CD4-positive, alpha-beta memory T cell (primary cell): ENCODE measurements around the gene HSD17B1. TPM values are rescaled to one million over a fixed set of nuclear protein-coding genes. Genes with fewer than 3 reads are reported as not detected.
A peak's percentile ranks its signal among the peaks of the same experiment; 100 is the strongest.

Source experiments
- CTCF ChIA-PET: fragments of 350-600 bp; sonication (Branson Sonifier 250); formaldehyde crosslinking; loops from one replicate; lab custom pipeline; 2021; ENCODE audit warnings: inconsistent platforms; ENCODE audit not compliant: partially characterized antibody; lab: Charles Lee
- POLR2A ChIA-PET: fragments of 350-600 bp; sonication (Branson Sonifier 250); formaldehyde crosslinking; loops from one replicate; lab custom pipeline; 2021; ENCODE audit not compliant: partially characterized antibody; lab: Charles Lee
- DNase-seq, 5 donors: peaks; one replicate each; pipeline versions ENCODE4 v3.0.0 to v3.0.0-alpha.2; 2020 to 2022; ENCODE audit warnings: mixed read lengths in 1 of 5
- H3K27ac ChIP-seq: one replicate; pipeline ENCODE4 v1.7.0; 2013; ENCODE audit warnings: low read depth, low read length
- H3K27me3 ChIP-seq: 2 replicates; pipeline ENCODE4 v1.7.0; 2013; ENCODE audit warnings: mild to moderate bottlenecking, low read length, moderate library complexity; ENCODE audit not compliant: insufficient read depth
- H3K36me3 ChIP-seq: 2 replicates; pipeline ENCODE4 v1.7.0; 2013; ENCODE audit warnings: mild to moderate bottlenecking, low read length, moderate library complexity; ENCODE audit not compliant: insufficient read depth
- H3K4me1 ChIP-seq: 2 replicates; pipeline ENCODE4 v1.7.0; 2013; ENCODE audit warnings: mild to moderate bottlenecking, low read length, moderate library complexity; ENCODE audit not compliant: insufficient read depth
- H3K4me3 ChIP-seq, 2 donors: one replicate each; pipeline ENCODE4 v1.7.0; 2013; ENCODE audit warnings: low read length in 2 of 2, mild to moderate bottlenecking in 1 of 2
- H3K9me3 ChIP-seq, 2 donors: one replicate each; pipeline ENCODE4 v1.7.0; 2013; ENCODE audit warnings: low read length in 2 of 2, control low read depth in 1 of 2; ENCODE audit not compliant: control insufficient read depth in 1 of 2
- H3K27ac Mint-ChIP-seq, 7 donors: one replicate each; pipeline ENCODE4 v1.8.0; 2020 to 2021; ENCODE audit warnings: mixed read lengths in 7 of 7, mild to moderate bottlenecking in 6 of 7, inconsistent platforms in 3 of 7, moderate library complexity in 3 of 7
- H3K27me3 Mint-ChIP-seq, 2 donors: one replicate each; pipeline ENCODE4 v1.8.0; 2020 to 2021; ENCODE audit warnings: mixed read lengths in 2 of 2
- H3K36me3 Mint-ChIP-seq, 2 donors: one replicate each; pipeline ENCODE4 v1.8.0; 2020 to 2021; ENCODE audit warnings: mixed read lengths in 2 of 2, inconsistent platforms in 1 of 2, mild to moderate bottlenecking in 1 of 2
- H3K4me1 Mint-ChIP-seq, 4 donors: one replicate each; pipeline ENCODE4 v1.8.0; 2020 to 2021; ENCODE audit warnings: mixed read lengths in 4 of 4, mild to moderate bottlenecking in 1 of 4
- H3K4me3 Mint-ChIP-seq, 8 donors: one replicate each; pipeline ENCODE4 v1.8.0; 2020 to 2021; ENCODE audit warnings: mixed read lengths in 8 of 8, mild to moderate bottlenecking in 7 of 8, moderate library complexity in 6 of 8, inconsistent platforms in 3 of 8
- H3K9me3 Mint-ChIP-seq, 8 donors: one replicate each; pipeline ENCODE4 v1.8.0; 2020 to 2021; ENCODE audit warnings: mixed read lengths in 8 of 8, mild to moderate bottlenecking in 5 of 8, inconsistent platforms in 3 of 8, moderate library complexity in 1 of 8
- intact Hi-C: fragments of 100-400 bp; cut with micrococcal nuclease; formaldehyde crosslinking; loops from one replicate; pipeline ENCODE4 v1.15.1; 2023
- polyA plus RNA-seq, 2 donors: library from polyadenylated mRNA; unstranded; fragments of 300-500 nt; fragmentation: Illumina TruSeq; gene quantifications; one replicate each; pipeline ENCODE4 v1.2.3, GENCODE V29; 2021
- total RNA-seq, 2 experiments: library from RNA; stranded (reverse); gene quantifications; one replicate each; pipeline ENCODE4 v1.2.3, GENCODE V29; 2021

The HSD17B1 gene
- total and polyA plus RNA-seq, 4 experiments from 2014 or later: 0.07 to 1.2 (median 1.0) TPM

GRCh38 chr17:42561897-42562387 lies 9.2 kb downstream of the HSD17B1 start, which contains the start of gene COASY:
TSS of gene COASY (plus strand) at chr17:42562148. CDS start at chr17:42562623, 475 bp downstream.
- intact Hi-C loops: loop anchor here (1.0 to 2.0 kb wide), 2 partner anchors 8 to 15 kb away; partner anchors contain the start of gene PSMC3IP
- Mint-ChIP-seq H3K27me3 (no peaks in the 10 kb centered on the region), H3K4me3 (peak within 1 kb of the TSS; percentile 90 to 95 (median 92)), H3K27ac (peak within 1 kb of the TSS; percentile 91 to 98 (median 96)), H3K36me3 (peaks cover 0 to 23% of the 10 kb centered on the region in 2 donors), H3K4me1 (peaks cover 14 to 52% (median 36%) of the 10 kb centered on the region in 4 donors), H3K9me3 (peaks cover 0 to 2% (median 0%) of the 10 kb centered on the region in 8 donors)
- peaks cover 38% of the 10 kb centered on the region for H3K4me1 ChIP-seq
- peaks cover 23% of the 10 kb centered on the region for H3K36me3 ChIP-seq
- H3K9me3 ChIP-seq: no peaks in the 10 kb centered on the region
- CTCF ChIA-PET: interaction anchor here (0.8 to 2.3 kb wide), 2 partner anchors 16 to 21 kb away, joined by 3 to 10 read pairs; partner anchors contain the start of gene PSMC3IP
- peak within 1 kb of the TSS; percentile 62 to 93 for H3K4me3 ChIP-seq
- POLR2A ChIA-PET: interaction anchor here (0.5 to 1.3 kb wide), 3 partner anchors 8 to 26 kb away, joined by 3 to 7 read pairs (median 4); partner anchors contain the start of genes NAGLU and PSMC3IP
- peak within 1 kb of the TSS; percentile 85 for H3K27ac ChIP-seq
- peak; percentile 88 to 91 (median 89) for DNase-seq
- no peaks in the 10 kb centered on the region for H3K27me3 ChIP-seq

- Histone ChIP-seq H3K4me1 (peaks cover 42% of the 10 kb centered on the region), H3K9me3 (no peaks in the 10 kb centered on the region), H3K27me3 (no peaks in the 10 kb centered on the region), H3K27ac (peak overlapping the region; percentile 85), H3K4me3 (peak overlapping the region; percentile 62 to 93), H3K36me3 (peaks cover 23% of the 10 kb centered on the region)
- Mint-ChIP-seq H3K27me3 (no peaks in the 10 kb centered on the region), H3K9me3 (peaks cover 0 to 2% (median 0%) of the 10 kb centered on the region in 8 donors), H3K27ac (peak overlapping the region; percentile 91 to 98 (median 96)), H3K36me3 (peaks cover 0 to 28% of the 10 kb centered on the region in 2 donors), H3K4me1 (peaks cover 13 to 50% (median 36%) of the 10 kb centered on the region in 4 donors), H3K4me3 (peak overlapping the region; percentile 90 to 95 (median 92))
- intact Hi-C loops: loop anchor here (1.0 to 2.0 kb wide), 2 partner anchors 8 to 14 kb away; partner anchors contain the start of gene PSMC3IP
- DNase-seq: peak in 1 of 5 donors; percentile 56
- POLR2A ChIA-PET: interaction anchor here (0.5 to 1.3 kb wide), 4 partner anchors 8 to 46 kb away, joined by 3 to 7 read pairs (median 4); partner anchors contain the start of genes NAGLU, PSMC3IP and RETREG3
- CTCF ChIA-PET: interaction anchor here (0.8 to 2.3 kb wide), 2 partner anchors 16 to 21 kb away, joined by 3 to 10 read pairs; partner anchors contain the start of gene PSMC3IP
These were observed 9.8 kb downstream of the HSD17B1 start for GRCh38 chr17:42562388-42563142.

DNA sequence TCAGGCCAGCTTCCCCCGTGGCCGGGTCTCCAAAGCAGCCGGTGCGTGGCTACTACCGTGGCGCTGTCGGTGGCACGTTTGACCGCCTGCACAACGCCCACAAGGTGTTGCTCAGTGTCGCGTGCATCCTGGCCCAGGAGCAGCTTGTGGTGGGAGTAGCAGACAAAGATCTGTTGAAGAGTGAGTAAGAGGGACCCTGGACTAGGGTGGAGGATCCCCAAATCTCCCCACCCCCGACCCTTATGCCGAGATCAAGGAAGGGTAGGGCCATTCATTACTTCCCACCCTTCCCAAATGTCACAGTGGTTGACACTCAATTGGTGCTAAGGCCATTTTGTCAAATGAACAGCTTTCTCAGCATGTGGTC lies 10.4 kb downstream of the HSD17B1 start:
- H3K36me3 ChIP-seq: peaks cover 23% of the 10 kb centered on the region
- Mint-ChIP-seq H3K9me3 (peaks cover 0 to 2% (median 0%) of the 10 kb centered on the region in 8 donors), H3K4me1 (peaks cover 16 to 55% (median 40%) of the 10 kb centered on the region in 4 donors), H3K36me3 (peaks cover 0 to 32% of the 10 kb centered on the region in 2 donors), H3K4me3 (peak overlapping the region; percentile 90 to 95 (median 92)), H3K27me3 (no peaks in the 10 kb centered on the region), H3K27ac (peak overlapping the region; percentile 6 to 98 (median 94))
- peaks cover 47% of the 10 kb centered on the region for H3K4me1 ChIP-seq
- peak overlapping the region; percentile 85 for H3K27ac ChIP-seq
- DNase-seq: no peak
- POLR2A ChIA-PET: interaction anchor here (1.0 to 6.3 kb wide), 5 partner anchors 9 to 46 kb away, joined by 3 to 73 read pairs (median 7); partner anchors contain the start of genes NAGLU, PSMC3IP and RETREG3
- intact Hi-C loops: loop anchor here (2.0 kb wide), 1 partner anchor 14 kb away; the partner anchor contains the start of gene PSMC3IP
- peak overlapping the region in 1 of 2 donors; percentile 93 for H3K4me3 ChIP-seq
- CTCF ChIA-PET: interaction anchor here (0.6 to 2.3 kb wide), 3 partner anchors 12 to 45 kb away, joined by 3 to 10 read pairs (median 3); partner anchors contain the start of gene PSMC3IP
- H3K9me3 ChIP-seq: no peaks in the 10 kb centered on the region
- H3K27me3 ChIP-seq: no peaks in the 10 kb centered on the region

- DNase-seq: no peak
- Mint-ChIP-seq H3K4me1 (peaks cover 17 to 57% (median 41%) of the 10 kb centered on the region in 4 donors), H3K4me3 (peak overlapping the region; percentile 69 to 95 (median 92)), H3K36me3 (peaks cover 0 to 34% of the 10 kb centered on the region in 2 donors), H3K9me3 (peaks cover 0 to 2% (median 0%) of the 10 kb centered on the region in 8 donors), H3K27ac (peak overlapping the region; percentile 41 to 96 (median 67)), H3K27me3 (no peaks in the 10 kb centered on the region)
- CTCF ChIA-PET: interaction anchor here (0.6 to 2.3 kb wide), 3 partner anchors 11 to 46 kb away, joined by 3 to 10 read pairs (median 3); partner anchors contain the start of gene PSMC3IP
- H3K36me3 ChIP-seq: peaks cover 24% of the 10 kb centered on the region
- no peaks in the 10 kb centered on the region for H3K9me3 ChIP-seq
- H3K27me3 ChIP-seq: no peaks in the 10 kb centered on the region
- peak overlapping the region in 1 of 2 donors; percentile 93 for H3K4me3 ChIP-seq
- H3K4me1 ChIP-seq: peaks cover 51% of the 10 kb centered on the region
- intact Hi-C loops: loop anchor here (2.0 kb wide), 1 partner anchor 13 kb away; the partner anchor contains the start of gene PSMC3IP
- H3K27ac ChIP-seq: peak overlapping the region; percentile 85
- POLR2A ChIA-PET: interaction anchor here (1.0 to 6.3 kb wide), 3 partner anchors 9 to 45 kb away, joined by 3 to 73 read pairs (median 35); partner anchors contain the start of genes PSMC3IP and RETREG3
These were observed 10.8 kb downstream of the HSD17B1 start for GRCh38 chr17:42563543-42563942.

DNA sequence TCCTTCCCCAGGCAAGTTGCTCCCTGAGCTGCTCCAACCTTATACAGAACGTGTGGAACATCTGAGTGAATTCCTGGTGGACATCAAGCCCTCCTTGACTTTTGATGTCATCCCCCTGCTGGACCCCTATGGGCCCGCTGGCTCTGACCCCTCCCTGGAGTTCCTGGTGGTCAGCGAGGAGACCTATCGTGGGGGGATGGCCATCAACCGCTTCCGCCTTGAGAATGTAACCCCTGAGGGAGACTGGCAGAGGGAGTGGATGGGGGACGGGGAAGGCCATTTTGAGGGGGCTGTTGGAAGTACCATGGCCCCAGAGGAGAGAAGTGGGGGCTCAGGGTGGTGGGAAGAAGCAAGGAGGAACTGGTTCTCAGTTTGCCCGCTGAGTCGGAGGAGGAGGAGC lies 11.2 kb downstream of the HSD17B1 start:
- Histone ChIP-seq H3K27me3 (no peaks in the 10 kb centered on the region), H3K27ac (no peak overlapping the region), H3K9me3 (no peaks in the 10 kb centered on the region), H3K4me1 (peaks cover 55% of the 10 kb centered on the region), H3K36me3 (peaks cover 28% of the 10 kb centered on the region), H3K4me3 (no peak overlapping the region)
- Mint-ChIP-seq H3K4me1 (peaks cover 19 to 61% (median 44%) of the 10 kb centered on the region in 4 donors), H3K36me3 (peaks cover 0 to 38% of the 10 kb centered on the region in 2 donors), H3K4me3 (peak overlapping the region in 7 of 8 donors; percentile 42 to 95 (median 79)), H3K27me3 (no peaks in the 10 kb centered on the region), H3K27ac (peak overlapping the region; percentile 41 to 96 (median 67)), H3K9me3 (peaks cover 0 to 2% (median 0%) of the 10 kb centered on the region in 8 donors)
- POLR2A ChIA-PET: interaction anchor here (0.5 to 6.3 kb wide), 6 partner anchors 10 to 409 kb away, joined by 3 to 73 read pairs (median 6); partner anchors contain the start of genes NAGLU, PSMC3IP and RETREG3
- intact Hi-C loops: loop anchor here (2.0 kb wide), 1 partner anchor 13 kb away; the partner anchor contains the start of gene PSMC3IP
- DNase-seq: no peak
- CTCF ChIA-PET: interaction anchor here (0.6 to 4.5 kb wide), 4 partner anchors 11 to 46 kb away, joined by 3 to 37 read pairs (median 6); partner anchors contain the start of gene PSMC3IP

DNA sequence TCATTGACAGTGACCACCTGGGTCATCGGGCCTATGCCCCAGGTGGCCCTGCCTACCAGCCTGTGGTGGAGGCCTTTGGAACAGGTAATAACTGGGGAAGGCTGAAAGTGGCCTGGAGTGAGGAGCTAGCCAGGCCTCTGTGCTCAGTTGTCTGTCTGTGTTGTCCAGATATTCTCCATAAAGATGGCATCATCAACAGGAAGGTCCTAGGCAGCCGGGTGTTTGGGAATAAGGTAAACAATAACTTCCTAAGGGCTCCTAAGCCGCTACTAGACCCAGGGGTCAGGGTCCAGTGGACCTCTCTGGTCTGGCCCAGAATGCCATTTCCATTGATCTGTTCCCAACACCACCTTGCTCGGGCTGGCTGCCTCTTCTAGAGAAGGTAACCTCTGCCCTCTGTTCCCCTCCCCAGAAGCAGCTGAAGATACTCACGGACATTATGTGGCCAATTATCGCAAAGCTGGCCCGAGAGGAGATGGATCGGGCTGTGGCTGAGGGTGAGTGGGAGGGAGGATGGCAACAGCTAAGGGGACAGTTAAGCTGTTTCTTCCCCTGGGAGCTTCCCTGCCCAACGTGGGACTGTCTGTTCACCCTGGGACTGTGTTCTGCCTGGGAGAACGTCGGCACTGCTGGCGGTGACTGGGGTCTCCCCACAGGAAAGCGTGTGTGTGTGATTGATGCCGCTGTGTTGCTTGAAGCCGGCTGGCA lies 12.2 kb downstream of the HSD17B1 start:
- Mint-ChIP-seq H3K9me3 (peaks cover 0 to 2% (median 0%) of the 10 kb centered on the region in 8 donors), H3K36me3 (peaks cover 8 to 47% of the 10 kb centered on the region in 2 donors), H3K4me3 (peak overlapping the region in 5 of 8 donors; percentile 53 to 66 (median 59)), H3K27ac (peak overlapping the region in 4 of 7 donors; percentile 6 to 96 (median 30)), H3K4me1 (peaks cover 16 to 71% (median 50%) of the 10 kb centered on the region in 4 donors), H3K27me3 (no peaks in the 10 kb centered on the region)
- H3K4me3 ChIP-seq: no peak overlapping the region
- DNase-seq: no peak
- CTCF ChIA-PET: interaction anchor here (1.3 to 4.5 kb wide), 3 partner anchors 10 to 17 kb away, joined by 3 to 37 read pairs (median 4); partner anchors contain the start of gene PSMC3IP
- no peaks in the 10 kb centered on the region for H3K27me3 ChIP-seq
- no peak overlapping the region for H3K27ac ChIP-seq
- intact Hi-C loops: no loop called here
- peaks cover 38% of the 10 kb centered on the region for H3K36me3 ChIP-seq
- POLR2A ChIA-PET: interaction anchor here (0.5 to 6.3 kb wide), 7 partner anchors 11 to 410 kb away, joined by 3 to 73 read pairs (median 7); partner anchors contain the start of genes NAGLU, PSMC3IP, RETREG3 and TUBG1
- peaks cover 63% of the 10 kb centered on the region for H3K4me1 ChIP-seq
- H3K9me3 ChIP-seq: no peaks in the 10 kb centered on the region
